Esophagus muscularis mucosa (tissue), 3 donors: ENCODE measurements around the gene C2orf92.

Experiments
- CTCF ChIP-seq, 3 experiments: fragments of 200-600 bp in 2 of 3; fragments of 450-650 bp in 1 of 3; sonication (generic) in 2 of 3; IDR thresholded peaks; one replicate each; pipeline ENCODE4 v1.5.1; 2017 to 2019; ENCODE audit warnings: antibody characterized with exemption in 3 of 3, mild to moderate bottlenecking in 2 of 3, moderate library complexity in 1 of 3
- POLR2A ChIP-seq: fragments of 450-650 bp; IDR thresholded peaks from one replicate; pipeline ENCODE4 v1.6.1; 2017; ENCODE audit warnings: antibody characterized with exemption, moderate library complexity, mild to moderate bottlenecking, low read depth

- TF ChIP-seq POLR2A (no peak), CTCF (IDR thresholded peaks at IDR 0.05) (no peak)
Observed at GRCh38 chr2:97719362-97720155, 50.0 kb downstream of the C2orf92 start.
